Subcutaneous abdominal adipose tissue (tissue), 5 donors: Measurements from ENCODE around the gene SMIM41.

Source experiments
- H3K27ac ChIP-seq: one replicate; pipeline ENCODE4 v1.7.0; 2013; ENCODE audit warnings: low read depth, mild to moderate bottlenecking, inconsistent platforms, low read length, moderate library complexity
- H3K27me3 ChIP-seq, 5 donors: one replicate each; pipeline ENCODE4 v1.7.0; 2013; ENCODE audit warnings: low read length in 5 of 5, inconsistent platforms in 1 of 5; ENCODE audit not compliant: control insufficient read depth in 5 of 5, insufficient read depth in 4 of 5
- H3K36me3 ChIP-seq, 5 donors: one replicate each; pipeline ENCODE4 v1.7.0; 2013; ENCODE audit warnings: low read length in 5 of 5; ENCODE audit not compliant: control insufficient read depth in 5 of 5, insufficient read depth in 5 of 5
- H3K4me1 ChIP-seq, 5 donors: one replicate each; pipeline ENCODE4 v1.7.0; 2013; ENCODE audit warnings: low read length in 5 of 5, mild to moderate bottlenecking in 3 of 5, moderate library complexity in 1 of 5; ENCODE audit not compliant: control insufficient read depth in 5 of 5, insufficient read depth in 5 of 5
- H3K4me3 ChIP-seq, 5 donors: one replicate each; pipeline ENCODE4 v1.7.0; 2013; ENCODE audit warnings: low read length in 5 of 5, low read depth in 1 of 5
- H3K9ac ChIP-seq, 5 donors: one replicate each; pipeline ENCODE4 v1.7.0; 2013; ENCODE audit warnings: low read length in 5 of 5, mild to moderate bottlenecking in 4 of 5, moderate library complexity in 3 of 5
- H3K9me3 ChIP-seq, 5 donors: one replicate each; pipeline ENCODE4 v1.7.0; 2013; ENCODE audit warnings: low read length in 5 of 5; ENCODE audit not compliant: control insufficient read depth in 5 of 5
- donor health status: healthy.
- donor health status: healthy.
- donor health status: healthy.
- donor health status: healthy.
- donor health status: healthy.

SMIM41 gene

GRCh38 chr12:52152905-52153317 lies 73.4 kb downstream of the SMIM41 start:
- H3K4me3 ChIP-seq, result no peak overlapping the region
- H3K9ac ChIP-seq, result no peak overlapping the region
- no peaks in the 10 kb centered on the region for H3K9me3 ChIP-seq
- peaks cover 0 to 23% (median 16%) of the 10 kb centered on the region in 5 donors for H3K4me1 ChIP-seq
- H3K27me3 ChIP-seq, result peaks cover 0 to 4% (median 0%) of the 10 kb centered on the region in 5 donors
- no peaks in the 10 kb centered on the region for H3K36me3 ChIP-seq
- no peak overlapping the region for H3K27ac ChIP-seq

- peaks cover 0 to 11% (median 9%) of the 10 kb centered on the region in 5 donors for H3K4me1 ChIP-seq
- H3K9ac ChIP-seq, result no peak overlapping the region
- no peak overlapping the region for H3K27ac ChIP-seq
- no peaks in the 10 kb centered on the region for H3K9me3 ChIP-seq
- peaks cover 0 to 4% (median 0%) of the 10 kb centered on the region in 5 donors for H3K27me3 ChIP-seq
- H3K4me3 ChIP-seq, result no peak overlapping the region
- no peaks in the 10 kb centered on the region for H3K36me3 ChIP-seq
These were observed 75.8 kb downstream of the SMIM41 start for GRCh38 chr12:52155048-52155868.

GRCh38 chr12:52156311-52156710 lies 76.8 kb downstream of the SMIM41 start:
- no peaks in the 10 kb centered on the region for H3K36me3 ChIP-seq
- no peak overlapping the region for H3K4me3 ChIP-seq
- peaks cover 0 to 11% (median 9%) of the 10 kb centered on the region in 5 donors for H3K4me1 ChIP-seq
- H3K27ac ChIP-seq, result no peak overlapping the region
- H3K9ac ChIP-seq, result no peak overlapping the region
- H3K9me3 ChIP-seq, result no peaks in the 10 kb centered on the region
- H3K27me3 ChIP-seq, result peaks cover 0 to 4% (median 0%) of the 10 kb centered on the region in 5 donors

- Histone ChIP-seq H3K27me3 (peaks cover 0 to 4% (median 0%) of the 10 kb centered on the region in 5 donors), H3K36me3 (no peaks in the 10 kb centered on the region), H3K9ac (no peak overlapping the region), H3K4me3 (no peak overlapping the region), H3K9me3 (no peaks in the 10 kb centered on the region), H3K4me1 (peaks cover 0 to 12% (median 6%) of the 10 kb centered on the region in 5 donors), H3K27ac (no peak overlapping the region)
These were observed 77.5 kb downstream of the SMIM41 start for GRCh38 chr12:52156757-52157565.

- no peak overlapping the region for H3K4me3 ChIP-seq
- peaks cover 0 to 7% (median 0%) of the 10 kb centered on the region in 5 donors for H3K4me1 ChIP-seq
- H3K27ac ChIP-seq, result no peak overlapping the region
- H3K9me3 ChIP-seq, result no peaks in the 10 kb centered on the region
- H3K36me3 ChIP-seq, result no peaks in the 10 kb centered on the region
- peaks cover 0 to 4% (median 0%) of the 10 kb centered on the region in 5 donors for H3K27me3 ChIP-seq
- no peak overlapping the region for H3K9ac ChIP-seq
These were observed 78.2 kb downstream of the SMIM41 start for GRCh38 chr12:52157566-52158150.
